ENCODE measurements around the gene ERP27.

ERP27 gene

GRCh38 chr12:14959126-14959440, 20.7 kb upstream of the ERP27 start:
- peak in 1 of 2 experiments; percentile 57 for DNase-seq

- DNase-seq: no peak
These were observed 20.2 kb upstream of the ERP27 start for GRCh38 chr12:14958361-14959125.

- no peak for DNase-seq
These were observed 19.3 kb upstream of the ERP27 start for GRCh38 chr12:14957551-14958168.

- DNase-seq: no peak
These were observed 18.6 kb upstream of the ERP27 start for GRCh38 chr12:14956905-14957304.

- DNase-seq: peak in 1 of 2 experiments; percentile 60
These were observed 17.9 kb upstream of the ERP27 start for GRCh38 chr12:14956024-14956891.

- no peak for DNase-seq
These were observed 15.9 kb upstream of the ERP27 start for GRCh38 chr12:14954269-14954668.

GRCh38 chr12:14953752-14954151, 15.4 kb upstream of the ERP27 start:
- no peak for DNase-seq

- DNase-seq: peak in 1 of 2 experiments; percentile 45
These were observed 14.1 kb upstream of the ERP27 start for GRCh38 chr12:14952299-14952921.

GRCh38 chr12:14951851-14952250, 13.5 kb upstream of the ERP27 start:
- no peak for DNase-seq

- DNase-seq: no peak
These were observed 12.8 kb upstream of the ERP27 start for GRCh38 chr12:14950982-14951746.

GRCh38 chr12:14950421-14950820, 12.1 kb upstream of the ERP27 start:
- DNase-seq: peak in 1 of 2 experiments; percentile 59

GRCh38 chr12:14949631-14950030, 11.3 kb upstream of the ERP27 start:
- DNase-seq: peak in 1 of 2 experiments; percentile 55

- peak in 1 of 2 experiments; percentile 56 for DNase-seq
These were observed 10.3 kb upstream of the ERP27 start for GRCh38 chr12:14948672-14949071.

- no peak for DNase-seq
These were observed 8.5 kb upstream of the ERP27 start for GRCh38 chr12:14946861-14947260.

GRCh38 chr12:14946162-14946561, 7.8 kb upstream of the ERP27 start:
- no peak for DNase-seq

- no peak for DNase-seq
These were observed 4.0 kb upstream of the ERP27 start for GRCh38 chr12:14942196-14942931.

GRCh38 chr12:14941369-14941768, 3.0 kb upstream of the ERP27 start:
- no peak for DNase-seq

GRCh38 chr12:14937689-14938088, 648 bp downstream of the ERP27 start:
- DNase-seq: no peak

GRCh38 chr12:14937014-14937413, 1.3 kb downstream of the ERP27 start:
- no peak for DNase-seq

GRCh38 chr12:14936224-14936861, 2.0 kb downstream of the ERP27 start:
- no peak for DNase-seq

- no peak for DNase-seq
These were observed 3.3 kb downstream of the ERP27 start for GRCh38 chr12:14935031-14935430.
